Right kidney (tissue), 1 donor: ENCODE data around the gene GET3.
"Not testable (repeated sequence)": the region's sequence is repeated elsewhere in the genome, so short reads cannot be mapped to it uniquely, and the experiment has no call there.

Source experiments
- DNase-seq: peaks from one replicate; pipeline ENCODE4 v3.0.0-alpha.2; 2016

The GET3 gene

DNA sequence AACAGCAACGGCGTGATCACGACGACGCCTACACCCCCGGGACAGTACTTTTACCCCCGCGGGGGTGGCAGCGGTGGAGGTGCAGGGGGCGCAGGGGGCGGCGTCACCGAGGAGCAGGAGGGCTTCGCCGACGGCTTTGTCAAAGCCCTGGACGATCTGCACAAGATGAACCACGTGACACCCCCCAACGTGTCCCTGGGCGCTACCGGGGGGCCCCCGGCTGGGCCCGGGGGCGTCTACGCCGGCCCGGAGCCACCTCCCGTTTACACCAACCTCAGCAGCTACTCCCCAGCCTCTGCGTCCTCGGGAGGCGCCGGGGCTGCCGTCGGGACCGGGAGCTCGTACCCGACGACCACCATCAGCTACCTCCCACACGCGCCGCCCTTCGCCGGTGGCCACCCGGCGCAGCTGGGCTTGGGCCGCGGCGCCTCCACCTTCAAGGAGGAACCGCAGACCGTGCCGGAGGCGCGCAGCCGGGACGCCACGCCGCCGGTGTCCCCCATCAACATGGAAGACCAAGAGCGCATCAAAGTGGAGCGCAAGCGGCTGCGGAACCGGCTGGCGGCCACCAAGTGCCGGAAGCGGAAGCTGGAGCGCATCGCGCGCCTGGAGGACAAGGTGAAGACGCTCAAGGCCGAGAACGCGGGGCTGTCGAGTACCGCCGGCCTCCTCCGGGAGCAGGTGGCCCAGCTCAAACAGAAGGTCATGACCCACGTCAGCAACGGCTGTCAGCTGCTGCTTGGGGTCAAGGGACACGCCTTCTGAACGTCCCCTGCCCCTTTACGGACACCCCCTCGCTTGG lies 55.0 kb downstream of the GET3 start:
- peak; percentile 82 for DNase-seq

DNA sequence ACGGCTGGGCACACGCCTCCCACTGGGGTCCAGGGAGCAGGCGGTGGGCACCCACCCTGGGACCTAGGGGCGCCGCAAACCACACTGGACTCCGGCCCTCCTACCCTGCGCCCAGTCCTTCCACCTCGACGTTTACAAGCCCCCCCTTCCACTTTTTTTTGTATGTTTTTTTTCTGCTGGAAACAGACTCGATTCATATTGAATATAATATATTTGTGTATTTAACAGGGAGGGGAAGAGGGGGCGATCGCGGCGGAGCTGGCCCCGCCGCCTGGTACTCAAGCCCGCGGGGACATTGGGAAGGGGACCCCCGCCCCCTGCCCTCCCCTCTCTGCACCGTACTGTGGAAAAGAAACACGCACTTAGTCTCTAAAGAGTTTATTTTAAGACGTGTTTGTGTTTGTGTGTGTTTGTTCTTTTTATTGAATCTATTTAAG lies 55.6 kb downstream of the GET3 start:
- DNase-seq = no peak

DNA sequence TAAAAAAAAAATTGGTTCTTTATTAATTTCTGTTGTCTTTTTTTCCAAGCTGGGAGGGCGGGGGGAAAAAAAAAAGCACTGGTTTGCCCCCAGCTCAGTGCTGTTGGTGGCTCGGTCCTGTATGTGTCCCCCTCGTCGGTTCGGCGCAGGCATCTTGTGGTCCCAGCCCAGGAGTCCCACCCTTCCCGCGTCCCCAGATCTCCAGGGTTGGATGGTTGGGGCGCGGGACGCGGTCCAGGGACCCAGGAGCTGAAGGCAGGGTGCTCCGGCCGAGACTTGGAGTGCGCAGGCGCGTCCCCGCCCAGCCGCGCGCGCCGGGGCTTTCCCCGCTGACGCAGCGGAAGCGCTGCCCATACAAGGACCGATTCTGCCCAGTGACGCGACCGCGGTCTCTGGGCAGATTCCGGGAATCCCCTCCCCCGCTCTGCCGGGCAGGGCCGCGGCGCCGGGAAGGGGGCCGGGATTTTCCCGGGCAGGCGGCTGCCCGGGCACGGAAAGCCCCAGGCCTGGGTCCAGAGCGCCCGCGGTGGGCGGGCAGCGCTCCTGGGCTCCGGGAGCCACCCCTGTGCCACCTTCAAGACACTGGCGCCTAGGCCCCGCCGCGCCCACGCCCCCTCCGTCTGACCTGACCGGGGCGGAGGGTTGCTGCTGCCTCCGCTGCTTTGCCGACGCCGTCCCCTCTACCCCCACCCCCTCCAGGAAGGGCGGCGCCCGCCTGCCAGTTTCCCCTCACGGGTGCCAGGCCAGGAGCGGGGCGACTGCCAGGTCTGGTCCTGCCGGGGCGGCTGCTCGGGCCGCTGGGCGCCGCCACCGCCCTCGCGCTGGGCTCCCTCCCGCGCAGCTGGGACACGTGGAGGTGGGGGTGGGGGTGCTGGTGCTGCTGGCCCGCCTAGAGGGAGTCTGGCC lies 56.2 kb downstream of the GET3 start:
- DNase-seq = peak; percentile 96

DNA sequence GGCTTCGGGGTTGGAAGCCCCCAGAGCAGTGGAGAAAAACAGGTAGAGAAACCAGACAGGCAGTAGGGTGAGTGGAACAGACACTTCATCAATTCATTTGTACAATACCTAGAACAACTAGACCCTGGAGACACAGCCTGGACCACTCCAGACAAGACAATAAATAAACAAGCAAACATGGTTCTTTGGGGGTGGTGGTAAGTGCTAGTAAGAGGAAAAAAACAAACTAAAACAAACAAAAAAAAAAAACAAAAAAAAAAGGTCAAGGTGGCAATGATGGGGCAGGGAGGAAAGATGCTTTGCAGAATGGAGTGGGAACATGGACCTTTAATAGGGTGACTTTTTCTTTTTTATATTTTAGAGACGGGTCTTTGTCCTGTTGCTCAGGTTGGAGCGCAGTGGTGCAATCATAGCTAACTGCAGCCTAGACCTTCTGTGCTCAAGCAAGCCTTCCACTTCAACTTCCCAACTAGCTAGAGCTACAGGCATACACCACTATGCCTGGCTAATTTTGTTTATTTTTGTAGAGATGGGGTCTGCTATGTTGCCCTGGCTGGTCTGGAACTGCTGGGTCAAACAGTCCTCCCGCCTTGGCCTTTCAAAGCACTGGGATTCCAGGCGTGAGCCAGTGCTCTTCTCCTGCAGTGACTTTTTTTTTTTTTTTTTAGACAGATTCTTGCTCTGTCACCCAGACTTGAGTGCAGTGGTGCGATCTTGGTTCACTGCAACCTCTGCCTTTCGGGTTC lies 57.1 kb downstream of the GET3 start:
- no peak for DNase-seq

DNA sequence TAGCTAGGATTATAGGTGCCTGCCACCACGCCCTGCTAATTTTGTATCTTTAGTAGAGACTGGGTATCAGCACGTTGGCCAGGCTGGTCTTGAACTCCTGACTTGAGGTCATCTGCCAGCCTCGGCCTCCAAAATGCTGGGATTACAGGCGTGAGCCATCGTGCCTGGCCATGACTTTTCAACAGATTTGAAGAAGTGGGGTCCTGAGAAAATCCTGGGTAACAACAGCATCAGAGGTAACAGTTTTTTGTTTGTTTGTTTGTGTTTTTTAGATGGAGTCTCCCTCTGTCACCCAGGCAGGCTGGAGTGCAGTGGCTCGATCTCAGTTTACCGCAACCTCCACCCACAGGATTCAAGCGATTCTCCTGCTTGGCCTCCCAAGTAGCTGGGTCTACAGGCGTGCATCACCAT lies 57.7 kb downstream of the GET3 start:
- DNase-seq = no peak

DNA sequence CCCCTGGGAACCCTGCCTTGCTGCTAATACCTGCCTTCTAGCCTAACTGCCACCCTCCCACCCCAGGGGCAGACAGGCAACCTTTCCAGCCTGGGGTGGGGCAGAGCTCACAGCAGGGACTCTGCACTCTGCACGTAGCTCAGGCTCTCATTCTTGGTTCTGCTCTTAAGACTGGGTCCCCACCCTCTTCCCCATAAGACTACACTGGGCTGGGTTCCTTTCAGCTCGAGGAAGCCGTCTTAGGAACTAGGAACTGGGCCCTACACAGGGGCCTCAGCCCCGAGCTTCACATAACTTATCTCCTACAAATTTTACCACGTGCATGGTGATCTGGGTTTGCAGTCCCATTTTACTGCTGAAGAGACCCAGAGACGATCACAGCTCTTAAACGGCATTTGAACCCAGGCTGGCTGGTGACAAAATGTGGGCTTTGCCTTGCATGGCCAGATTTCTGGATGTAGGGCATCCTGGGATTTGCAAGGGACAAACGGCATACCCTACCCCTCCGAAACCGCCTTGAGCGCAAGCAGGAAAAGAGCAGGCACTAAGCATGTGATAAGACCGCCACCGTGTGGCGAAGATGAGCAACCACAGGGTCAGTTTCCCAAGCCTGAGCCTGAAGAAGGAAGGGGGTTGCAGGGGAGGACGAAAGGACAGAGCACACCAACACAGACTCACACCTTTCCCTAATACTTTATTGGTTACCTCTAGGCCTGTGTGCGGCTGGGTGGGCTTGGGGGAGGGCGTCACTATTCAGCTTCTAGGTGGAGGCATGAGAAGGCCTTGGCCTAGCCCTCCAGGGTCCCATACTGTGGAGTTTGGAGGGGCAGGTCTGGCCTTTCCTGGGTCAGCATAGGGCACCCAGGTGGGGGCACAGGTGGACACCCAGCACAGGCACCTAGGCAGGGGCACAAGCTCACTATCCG lies 59.1 kb downstream of the GET3 start:
- peak; percentile 67 for DNase-seq

DNA sequence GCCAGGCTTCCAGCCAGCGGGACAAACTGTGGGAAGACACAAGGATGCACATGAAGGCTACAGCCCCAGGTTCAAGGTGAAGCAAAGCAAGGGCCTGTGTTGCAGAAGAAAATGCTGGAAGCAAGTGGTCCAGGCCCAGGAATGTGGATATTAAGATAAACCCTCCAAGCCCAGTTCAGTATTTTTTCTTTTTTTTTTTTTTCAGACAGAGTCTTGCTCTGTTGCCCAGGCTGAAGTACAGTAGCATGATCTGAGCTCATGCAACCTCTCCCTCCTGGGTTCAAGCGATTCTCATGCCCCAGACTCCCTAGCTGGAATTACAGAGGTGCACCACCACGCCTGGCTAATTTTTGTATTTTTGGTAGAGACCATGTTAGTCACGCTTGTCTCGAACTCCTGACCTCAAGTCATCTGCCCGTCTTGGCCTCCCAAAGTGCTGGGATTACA lies 59.9 kb downstream of the GET3 start:
- no peak for DNase-seq

DNA sequence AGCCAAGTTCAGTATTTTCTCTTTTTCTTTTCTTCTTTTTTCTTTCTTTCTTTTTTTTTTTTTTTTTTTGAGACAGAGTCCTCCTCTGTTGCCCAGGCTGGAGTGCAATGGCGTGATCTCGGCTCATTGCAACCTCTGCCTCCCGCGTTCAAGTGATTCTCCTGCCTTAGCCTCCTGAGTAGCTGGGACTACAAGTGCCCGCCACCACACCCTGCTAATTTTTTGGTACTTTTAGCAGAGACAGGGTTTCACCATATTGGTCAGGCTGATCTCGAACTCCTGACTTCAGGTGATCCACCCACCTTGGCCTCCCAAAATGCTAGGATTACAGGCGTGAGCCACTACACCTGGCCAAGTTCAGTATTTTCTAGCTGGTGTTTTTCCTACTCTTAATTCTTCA lies 60.3 kb downstream of the GET3 start:
- not testable (repeated sequence) for DNase-seq
